Liver (tissue), 2 donors: ENCODE results near the gene LHFPL6.

ENCODE experiments used
- CTCF ChIP-seq: fragments of 150-350 bp; IDR thresholded peaks from 2 replicates; pipeline ENCODE4 v1.5.1; 2017; ENCODE audit warnings: improper control_type of control experiment, low read depth, low read length; ENCODE audit not compliant: missing input control
- REST ChIP-seq: IDR thresholded peaks from 2 replicates; pipeline ENCODE4 v1.6.1; 2016; ENCODE audit warnings: antibody characterized with exemption, mild to moderate bottlenecking
- donor health status: healthy.

DNA sequence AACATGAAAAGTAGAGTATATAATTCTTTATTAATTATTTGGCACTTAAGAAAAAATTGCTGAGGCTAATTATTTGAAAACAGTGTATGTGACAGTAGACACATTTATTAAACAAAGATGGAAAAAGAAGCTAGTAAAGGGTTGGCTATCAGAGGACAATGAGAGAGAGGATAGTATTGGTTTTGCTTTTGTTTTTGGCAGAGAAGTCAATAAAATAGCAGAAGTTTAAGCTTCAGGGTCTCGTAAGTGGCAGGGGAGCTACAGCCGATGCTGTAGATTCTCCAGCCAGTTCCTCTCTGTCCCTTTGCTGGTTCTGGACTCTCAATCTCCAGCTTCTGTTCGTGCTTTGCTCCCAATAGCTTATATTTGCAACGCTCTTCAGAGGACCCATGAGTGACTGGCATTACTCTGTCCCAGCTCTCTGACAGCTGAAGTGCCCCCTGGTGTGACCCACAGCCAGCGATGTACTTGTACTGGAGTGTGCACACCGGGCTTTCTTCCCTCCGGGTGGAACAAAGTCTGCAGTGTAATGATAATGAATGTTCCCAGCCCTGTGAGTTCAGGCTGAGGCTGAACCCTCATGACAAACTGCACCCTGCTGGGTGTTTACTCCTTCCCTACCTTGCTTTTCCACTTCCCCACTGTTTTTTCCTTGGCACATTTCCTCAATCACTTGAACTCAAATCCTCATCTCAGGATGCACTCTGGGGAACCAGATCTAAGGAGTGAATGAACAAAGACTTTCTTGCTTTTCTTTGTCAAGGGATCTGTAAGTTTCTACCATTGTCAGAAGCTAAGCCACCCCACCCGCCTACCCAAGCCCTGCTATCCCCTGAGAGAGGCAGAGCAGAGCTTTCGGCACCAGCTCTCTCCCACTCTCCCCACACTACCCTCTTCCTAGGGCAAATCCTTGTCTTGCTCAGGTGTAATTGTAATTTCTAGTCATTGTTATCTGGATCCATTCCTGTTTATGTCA lies 254.8 kb downstream of the LHFPL6 start:
- no peak for TF ChIP-seq CTCF
- no peak for TF ChIP-seq REST
